ENCODE data around the gene ELAVL3.

Gene ELAVL3

DNA sequence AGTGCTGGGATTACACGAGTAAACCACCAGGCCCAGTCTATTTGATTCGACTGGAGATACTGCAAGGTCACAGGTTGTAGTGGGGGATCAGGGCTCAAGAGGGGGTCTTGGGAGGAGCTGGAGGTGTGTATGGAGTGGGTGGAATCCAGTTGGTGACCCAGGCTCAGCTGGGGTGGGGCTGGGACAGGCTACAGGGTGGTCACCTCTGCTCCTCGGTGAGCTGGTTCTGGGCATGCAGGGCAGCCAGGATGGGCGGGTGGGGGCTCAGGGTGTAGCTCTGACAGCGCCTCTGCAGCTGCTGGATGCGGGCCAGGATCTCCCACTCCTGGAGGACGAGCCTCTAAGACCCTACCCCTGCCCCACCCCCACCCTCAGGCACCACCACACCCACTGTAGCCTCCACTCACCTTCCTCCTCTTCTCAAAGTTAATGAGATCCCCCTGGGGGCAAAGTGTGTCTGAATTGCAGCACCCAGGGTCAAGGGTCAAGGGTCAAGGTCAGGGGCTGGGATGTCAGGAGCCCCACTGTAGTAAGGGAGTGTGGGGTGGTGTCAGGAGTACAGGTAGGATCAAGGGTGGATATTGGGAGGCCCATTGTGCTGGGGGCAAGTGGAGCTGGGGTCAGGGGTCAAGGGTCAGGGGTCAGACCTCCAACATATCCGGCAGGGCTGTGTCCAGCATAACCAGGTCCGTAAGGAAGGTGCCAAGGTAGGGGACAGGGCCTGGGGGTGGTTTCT is 78.9 kb downstream of the ELAVL3 start:
- H3K9ac ChIP-seq (ENCODE audit: low read length), result no peak overlapping the region
- no peaks in the 10 kb centered on the region for H3K27me3 ChIP-seq (ENCODE audit: control insufficient read depth, insufficient read depth, low read length)
- no peak overlapping the region for H3K4me3 ChIP-seq (ENCODE audit: low read length)
- H3K9me3 ChIP-seq (ENCODE audit: control insufficient read depth, low read length), result no peaks in the 10 kb centered on the region
- no peaks in the 10 kb centered on the region for H3K4me1 ChIP-seq (ENCODE audit: control insufficient read depth, insufficient read depth, low read length)
- no peaks in the 10 kb centered on the region for H3K36me3 ChIP-seq (ENCODE audit: control insufficient read depth, insufficient read depth, low read length)

All from mucosa of stomach (tissue), 1 donor.